Mucosa of descending colon (tissue), 3 donors: ENCODE measurements around the gene PLPP2. TPM values are rescaled to one million over a fixed set of nuclear protein-coding genes. Genes with fewer than 3 reads are reported as not detected.

Experiments
- ATAC-seq: fragments of 200-7000 bp; cut with Tn5 transposase; one replicate; pipeline ENCODE4 v1.9.1; 2020; ENCODE audit warnings: mild to moderate bottlenecking, moderate library complexity
- DNase-seq, 3 donors: peaks; one replicate each; pipeline ENCODE4 v3.0.0-alpha.2; 2020
- H3K36me3 ChIP-seq: fragments of 200-600 bp; one replicate; pipeline ENCODE4 v1.8.0; 2021; ENCODE audit warnings: low read depth, mild to moderate bottlenecking
- H3K4me1 ChIP-seq: fragments of 200-600 bp; one replicate; pipeline ENCODE4 v1.8.0; 2021; ENCODE audit warnings: low read depth, mild to moderate bottlenecking
- H3K4me3 ChIP-seq: fragments of 200-600 bp; one replicate; pipeline ENCODE4 v1.8.0; 2021; ENCODE audit warnings: mild to moderate bottlenecking
- H3K9me3 ChIP-seq: fragments of 200-600 bp; one replicate; pipeline ENCODE4 v1.8.0; 2021; ENCODE audit warnings: mild to moderate bottlenecking
- CTCF ChIP-seq: fragments of 200-600 bp; IDR thresholded peaks from one replicate; pipeline ENCODE4 v1.8.0; 2022; ENCODE audit warnings: antibody characterized with exemption, mild to moderate bottlenecking
- intact Hi-C, 2 donors: fragments of 100-400 bp; cut with DNase I in 1 of 2; cut with micrococcal nuclease in 1 of 2; formaldehyde crosslinking; loops; one replicate each; pipeline versions ENCODE4 v1.11.0 to v1.11.1; 2022; cut with DNase I, micrococcal nuclease
- total RNA-seq, 3 donors: library from RNA; stranded (reverse); fragmentation: NEBNext Ultra II Directional in 2 of 3; extraction: Animal tissue kit (Norgen Biotek cat#: 25700) in 2 of 3; gene quantifications; one replicate each; pipeline versions ENCODE4 v1.2.1 to v1.2.4, GENCODE V29; 2021 to 2023
- donor health status: DM: no; HTN: no; CAD: no; lungs with moderate emphysema.
- donor health status: DM: no; HTN: no; CAD: no.
- donor health status: DM: no; HTN: yes; CAD: no.

The PLPP2 gene
- total RNA-seq, 3 donors from 2014 or later: 41.9 to 107 (median 75.4) TPM

- ATAC-seq (no peak), DNase-seq (no peak)
- Histone ChIP-seq H3K36me3 (no peaks in the 10 kb centered on the region), H3K9me3 (peaks cover 2% of the 10 kb centered on the region), H3K4me1 (no peaks in the 10 kb centered on the region), H3K4me3 (no peak overlapping the region)
- no peak for TF ChIP-seq CTCF
- intact Hi-C loops: no loop called here
Observed at GRCh38 chr19:335486-336066, 44.4 kb upstream of the PLPP2 start.

GRCh38 chr19:335072-335471, 43.9 kb upstream of the PLPP2 start:
- ATAC-seq: no peak
- intact Hi-C loops: no loop called here
- no peak for TF ChIP-seq CTCF
- Histone ChIP-seq H3K36me3 (no peaks in the 10 kb centered on the region), H3K4me3 (no peak overlapping the region), H3K4me1 (no peaks in the 10 kb centered on the region), H3K9me3 (peaks cover 4% of the 10 kb centered on the region)
- no peak for DNase-seq

- intact Hi-C loops: no loop called here
- no peak for TF ChIP-seq CTCF
- peaks cover 4% of the 10 kb centered on the region for H3K9me3 ChIP-seq
- no peak for DNase-seq
- no peaks in the 10 kb centered on the region for H3K4me1 ChIP-seq
- no peaks in the 10 kb centered on the region for H3K36me3 ChIP-seq
- ATAC-seq: no peak
- H3K4me3 ChIP-seq: no peak overlapping the region
Observed at GRCh38 chr19:334296-335071, 43.3 kb upstream of the PLPP2 start.

- no peak for TF ChIP-seq CTCF
- Histone ChIP-seq H3K9me3 (peaks cover 15% of the 10 kb centered on the region), H3K4me3 (no peak overlapping the region), H3K36me3 (no peaks in the 10 kb centered on the region), H3K4me1 (no peaks in the 10 kb centered on the region)
- ATAC-seq: no peak
- intact Hi-C loops: no loop called here
- no peak for DNase-seq
Observed at GRCh38 chr19:330503-330902, 39.3 kb upstream of the PLPP2 start.

- DNase-seq (no peak), ATAC-seq (no peak)
- no peak overlapping the region for H3K4me3 ChIP-seq
- no peaks in the 10 kb centered on the region for H3K4me1 ChIP-seq
- H3K36me3 ChIP-seq: peaks cover 5% of the 10 kb centered on the region
- H3K9me3 ChIP-seq: peaks cover 15% of the 10 kb centered on the region
- intact Hi-C loops: no loop called here
- TF ChIP-seq CTCF: no peak
Observed at GRCh38 chr19:329876-330275, 38.7 kb upstream of the PLPP2 start.
